Measurements from ENCODE around the gene ZNF334.

Gene ZNF334

DNA sequence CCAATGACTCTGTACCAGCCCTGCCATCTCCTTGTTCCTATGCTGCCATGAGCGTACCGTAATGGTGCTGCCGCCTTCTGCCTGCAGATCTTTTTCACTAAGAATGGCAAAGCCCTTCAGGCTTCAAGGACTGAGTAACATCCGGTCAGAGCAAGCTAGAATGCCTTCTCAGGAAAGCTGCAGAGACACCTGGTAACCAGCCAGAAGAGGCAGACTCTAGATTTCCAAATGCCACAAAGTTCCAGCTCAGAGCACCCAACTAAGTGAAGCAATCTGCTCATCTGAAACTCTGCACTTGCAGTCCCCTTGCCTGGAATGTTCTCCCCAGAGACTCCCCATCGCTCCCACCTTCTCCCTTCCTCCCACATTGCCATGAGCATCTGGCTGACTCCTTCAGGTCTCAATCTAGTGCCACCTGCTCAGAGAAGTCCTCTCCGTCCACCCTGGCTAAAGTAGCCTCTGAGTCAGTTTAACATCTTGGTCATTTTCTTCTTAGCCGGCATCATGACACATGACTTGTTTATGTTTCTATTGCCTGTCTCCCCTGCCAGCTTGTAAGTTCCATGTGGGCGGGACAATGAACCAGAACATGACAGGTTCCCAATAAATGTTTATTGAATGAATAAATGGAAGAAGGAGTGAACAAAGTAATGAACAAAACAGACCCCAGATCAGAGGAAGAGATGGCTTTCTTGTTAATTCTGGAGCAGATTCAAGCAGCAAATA is 44.0 kb upstream of the ZNF334 start:
- TF ChIP-seq, protein P1, sequence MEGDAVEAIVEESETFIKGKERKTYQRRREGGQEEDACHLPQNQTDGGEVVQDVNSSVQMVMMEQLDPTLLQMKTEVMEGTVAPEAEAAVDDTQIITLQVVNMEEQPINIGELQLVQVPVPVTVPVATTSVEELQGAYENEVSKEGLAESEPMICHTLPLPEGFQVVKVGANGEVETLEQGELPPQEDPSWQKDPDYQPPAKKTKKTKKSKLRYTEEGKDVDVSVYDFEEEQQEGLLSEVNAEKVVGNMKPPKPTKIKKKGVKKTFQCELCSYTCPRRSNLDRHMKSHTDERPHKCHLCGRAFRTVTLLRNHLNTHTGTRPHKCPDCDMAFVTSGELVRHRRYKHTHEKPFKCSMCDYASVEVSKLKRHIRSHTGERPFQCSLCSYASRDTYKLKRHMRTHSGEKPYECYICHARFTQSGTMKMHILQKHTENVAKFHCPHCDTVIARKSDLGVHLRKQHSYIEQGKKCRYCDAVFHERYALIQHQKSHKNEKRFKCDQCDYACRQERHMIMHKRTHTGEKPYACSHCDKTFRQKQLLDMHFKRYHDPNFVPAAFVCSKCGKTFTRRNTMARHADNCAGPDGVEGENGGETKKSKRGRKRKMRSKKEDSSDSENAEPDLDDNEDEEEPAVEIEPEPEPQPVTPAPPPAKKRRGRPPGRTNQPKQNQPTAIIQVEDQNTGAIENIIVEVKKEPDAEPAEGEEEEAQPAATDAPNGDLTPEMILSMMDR (IDR thresholded peaks at IDR 0.05; ENCODE audit: low read depth, low read length) = no peak
- DNase-seq (ENCODE audit: extremely low read depth, low read depth) = peak; percentile 46

DNA sequence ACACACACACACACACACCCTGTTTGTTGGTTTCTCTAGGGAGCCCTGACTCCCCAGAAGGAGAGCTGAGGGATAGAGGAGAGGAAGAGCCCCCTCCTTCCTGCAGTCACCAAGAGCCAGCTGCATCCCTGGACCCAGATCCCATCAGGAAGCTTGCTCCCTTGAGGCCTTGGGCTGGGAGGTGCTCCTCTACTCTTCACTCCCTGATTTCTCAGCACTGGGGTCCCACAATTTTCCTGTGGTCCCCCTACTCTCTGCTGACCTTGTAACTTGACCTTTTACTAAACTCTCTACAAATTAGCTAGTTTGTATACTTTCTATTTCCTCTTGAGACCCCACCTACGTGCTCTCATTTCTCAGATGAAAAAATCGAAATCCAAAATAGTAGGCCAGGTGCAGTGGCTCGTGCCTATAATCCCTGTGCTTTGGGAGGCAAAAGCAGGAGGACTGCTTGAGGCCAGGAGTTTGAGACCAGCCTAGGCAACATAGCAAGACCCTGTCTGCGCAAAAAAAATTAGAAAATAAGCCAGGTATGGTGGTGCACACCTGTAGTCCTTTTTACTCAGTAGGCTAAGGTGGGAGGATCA is 42.1 kb upstream of the ZNF334 start:
- TF ChIP-seq, protein P1 (IDR thresholded peaks at IDR 0.05; ENCODE audit: low read depth, low read length) = no peak
- DNase-seq (ENCODE audit: extremely low read depth, low read depth) = no peak

DNA sequence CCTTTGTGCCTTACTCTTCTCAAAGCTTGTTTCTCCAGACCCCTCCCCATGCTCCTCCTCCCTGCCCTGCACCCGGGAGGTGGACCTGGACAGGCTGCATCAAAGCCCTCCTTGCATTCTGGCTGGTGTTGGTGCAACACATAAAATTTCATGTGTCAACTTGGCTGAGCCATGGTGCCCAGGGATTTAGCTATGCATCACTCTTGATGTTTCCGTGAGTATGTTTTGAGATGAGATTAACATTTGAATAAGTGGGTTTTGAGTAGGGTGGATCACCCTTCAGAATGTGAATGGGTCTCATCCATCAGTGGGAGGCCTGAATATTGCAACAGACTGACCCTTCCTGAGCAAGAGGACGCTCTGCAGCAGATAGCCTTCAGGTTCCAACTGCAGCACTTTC is 41.5 kb upstream of the ZNF334 start:
- TF ChIP-seq, protein P1 (IDR thresholded peaks at IDR 0.05; ENCODE audit: low read depth, low read length) = no peak
- no peak for DNase-seq (ENCODE audit: extremely low read depth, low read depth)

DNA sequence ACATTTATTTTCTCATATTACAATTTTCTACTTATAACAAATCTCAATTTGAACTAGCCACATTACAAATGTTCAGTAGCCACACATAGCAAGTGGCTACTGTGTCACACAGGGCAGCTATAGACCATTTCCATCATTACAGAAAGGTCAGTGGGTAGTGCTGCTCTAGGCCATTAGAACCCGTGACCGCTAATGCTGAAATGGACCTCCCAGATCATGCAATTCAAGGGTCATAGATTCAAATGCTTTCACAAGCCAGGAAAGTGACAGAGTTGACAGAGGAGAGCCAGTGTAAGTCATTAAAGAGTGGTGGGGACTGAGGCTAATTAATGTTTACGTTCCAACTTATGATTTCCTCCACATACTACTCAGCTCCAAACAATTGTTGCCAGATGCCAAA is 40.6 kb upstream of the ZNF334 start:
- TF ChIP-seq, protein P1 (IDR thresholded peaks at IDR 0.05; ENCODE audit: low read depth, low read length) = no peak
- no peak for DNase-seq (ENCODE audit: extremely low read depth, low read depth)

DNA sequence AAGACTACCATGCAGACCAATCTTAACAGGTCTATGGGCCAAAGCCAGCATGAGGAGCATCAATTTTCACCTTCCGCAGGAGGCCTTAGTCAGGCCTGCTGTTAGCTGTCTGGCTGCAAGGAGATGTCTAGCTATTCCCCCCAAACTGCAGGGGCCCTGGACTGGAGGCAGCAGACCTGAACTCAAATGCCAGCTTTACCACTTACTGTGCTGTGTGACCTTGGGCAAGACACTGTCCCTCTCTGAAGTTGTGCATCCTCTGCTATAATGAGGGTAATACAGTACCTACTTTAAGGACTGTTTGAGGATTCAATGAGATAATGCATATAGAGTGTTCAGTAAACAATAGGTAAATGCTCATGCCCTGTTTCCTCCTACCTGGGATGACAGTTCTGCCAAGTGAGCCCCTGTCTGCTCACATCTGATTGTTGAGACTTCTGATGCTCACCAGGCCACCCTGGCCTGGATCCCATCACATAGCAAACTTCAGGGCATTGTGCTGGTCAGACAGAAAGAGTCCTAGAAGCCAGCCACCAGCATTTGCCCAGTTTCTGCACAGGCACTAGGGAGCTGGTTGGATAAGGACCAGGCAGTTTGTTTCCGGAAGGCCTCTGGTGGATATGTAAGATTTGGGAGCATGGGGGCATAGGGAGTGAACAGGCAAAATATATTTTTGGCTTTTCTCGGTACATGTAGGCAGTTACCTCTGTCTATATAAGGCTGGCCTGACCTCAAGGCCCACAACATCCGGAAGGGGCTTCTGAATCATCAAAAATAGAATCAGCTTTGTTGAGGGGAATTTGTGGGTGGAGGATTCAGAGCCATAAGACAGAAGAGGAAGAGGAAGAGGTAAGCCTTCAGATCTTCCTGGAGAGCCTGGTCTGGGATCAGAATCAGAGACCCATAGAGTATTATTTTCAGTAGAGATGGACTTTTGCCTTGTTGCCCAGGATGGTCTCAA is 39.4 kb upstream of the ZNF334 start:
- DNase-seq (ENCODE audit: extremely low read depth, low read depth) = no peak
- TF ChIP-seq, protein P1 (IDR thresholded peaks at IDR 0.05; ENCODE audit: low read depth, low read length) = no peak

DNA sequence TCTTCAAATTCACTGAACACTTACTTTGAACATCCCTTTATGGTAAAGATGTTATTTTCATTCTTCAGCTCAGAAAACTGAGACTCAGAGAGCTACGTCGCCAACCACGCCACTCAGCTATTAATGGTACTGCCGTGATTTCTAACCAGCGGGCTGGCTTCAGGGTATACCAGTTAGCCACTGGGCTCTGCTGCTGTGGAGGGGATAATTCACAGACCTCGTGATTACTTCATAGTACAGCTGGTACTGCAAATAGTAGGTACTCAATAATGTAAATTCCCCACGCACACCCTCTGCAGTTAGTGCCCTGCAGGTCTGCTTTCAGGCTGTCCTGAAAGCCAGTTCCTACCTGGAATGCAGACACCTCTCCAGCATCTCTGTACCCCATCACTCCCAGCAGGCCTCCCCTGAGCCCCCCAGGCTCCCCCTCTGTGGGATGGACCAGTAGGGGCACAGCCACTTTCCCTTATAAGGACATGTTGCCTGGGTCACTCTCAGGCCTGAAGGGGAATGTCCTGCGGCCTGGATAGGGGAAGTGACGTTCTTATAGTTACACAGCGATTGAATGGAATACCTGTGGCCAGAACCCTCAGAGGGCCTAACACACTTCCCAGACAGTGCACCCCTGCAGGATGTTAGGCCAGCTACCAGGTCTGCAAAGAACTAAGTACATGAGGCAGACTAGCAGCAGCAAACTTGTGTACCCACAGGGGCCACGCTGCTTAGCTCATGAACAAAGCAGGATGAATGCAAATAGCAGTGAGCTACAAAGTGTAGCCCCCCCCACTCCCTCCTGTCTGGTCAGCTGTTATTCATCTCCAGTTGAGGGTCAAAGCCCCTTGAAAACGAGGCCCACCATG is 38.4 kb upstream of the ZNF334 start:
- TF ChIP-seq, protein P1 (IDR thresholded peaks at IDR 0.05; ENCODE audit: low read depth, low read length) = no peak
- no peak for DNase-seq (ENCODE audit: extremely low read depth, low read depth)
